SH-SY5Y (cell line): ENCODE data around the gene SLC25A10.

Experiments
- GATA2 ChIP-seq: IDR thresholded peaks from 2 replicates; pipeline ENCODE4 v1.6.1; 2011; ENCODE audit warnings: mild to moderate bottlenecking, low read depth, low read length
- GATA3 ChIP-seq: IDR thresholded peaks from 2 replicates; pipeline ENCODE4 v1.6.1; 2011; ENCODE audit warnings: low read depth, mild to moderate bottlenecking, low read length, moderate library complexity

Gene SLC25A10

GRCh38 chr17:81696218-81696941 lies 15.7 kb upstream of the SLC25A10 start:
- no peak for TF ChIP-seq GATA3
- no peak for TF ChIP-seq GATA2

DNA sequence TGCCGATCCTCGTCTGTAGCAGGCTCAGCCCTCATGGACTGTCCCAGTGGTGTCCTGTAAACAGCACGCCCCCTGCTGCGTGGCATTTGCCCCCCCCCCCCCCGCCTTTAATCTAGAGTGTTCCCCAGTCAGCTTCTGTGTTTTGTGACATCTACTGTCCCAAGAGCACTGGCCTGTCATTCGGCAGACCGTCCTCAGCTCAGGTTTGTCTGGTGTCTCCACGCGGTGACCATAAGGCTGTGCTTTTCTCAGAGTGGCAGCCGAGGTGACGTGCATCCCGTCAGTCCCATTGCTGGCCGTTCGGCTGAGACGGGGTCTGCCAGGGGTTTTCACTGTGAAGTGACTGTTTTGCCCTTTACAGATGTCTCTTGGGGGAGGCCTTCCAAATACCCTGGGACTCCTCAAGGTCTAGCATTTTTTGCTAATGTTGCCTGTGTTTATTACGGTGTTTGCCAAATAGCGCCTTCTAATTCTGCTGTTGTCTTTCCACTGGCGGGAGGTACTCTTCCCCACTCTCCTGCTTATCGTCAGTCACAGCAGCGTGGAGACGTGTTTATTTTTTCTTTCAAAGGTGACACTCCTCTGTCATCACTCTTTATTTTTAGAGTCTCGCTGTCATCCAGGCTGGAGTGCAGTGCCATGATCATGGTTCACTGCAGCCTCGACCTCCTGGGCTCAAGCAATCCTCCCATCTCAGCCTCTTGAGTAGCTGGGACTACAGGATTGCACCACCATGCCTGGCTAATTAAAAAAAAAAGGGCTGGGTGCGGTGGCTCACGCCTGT lies 14.6 kb upstream of the SLC25A10 start:
- no peak for TF ChIP-seq GATA2
- TF ChIP-seq GATA3: no peak

DNA sequence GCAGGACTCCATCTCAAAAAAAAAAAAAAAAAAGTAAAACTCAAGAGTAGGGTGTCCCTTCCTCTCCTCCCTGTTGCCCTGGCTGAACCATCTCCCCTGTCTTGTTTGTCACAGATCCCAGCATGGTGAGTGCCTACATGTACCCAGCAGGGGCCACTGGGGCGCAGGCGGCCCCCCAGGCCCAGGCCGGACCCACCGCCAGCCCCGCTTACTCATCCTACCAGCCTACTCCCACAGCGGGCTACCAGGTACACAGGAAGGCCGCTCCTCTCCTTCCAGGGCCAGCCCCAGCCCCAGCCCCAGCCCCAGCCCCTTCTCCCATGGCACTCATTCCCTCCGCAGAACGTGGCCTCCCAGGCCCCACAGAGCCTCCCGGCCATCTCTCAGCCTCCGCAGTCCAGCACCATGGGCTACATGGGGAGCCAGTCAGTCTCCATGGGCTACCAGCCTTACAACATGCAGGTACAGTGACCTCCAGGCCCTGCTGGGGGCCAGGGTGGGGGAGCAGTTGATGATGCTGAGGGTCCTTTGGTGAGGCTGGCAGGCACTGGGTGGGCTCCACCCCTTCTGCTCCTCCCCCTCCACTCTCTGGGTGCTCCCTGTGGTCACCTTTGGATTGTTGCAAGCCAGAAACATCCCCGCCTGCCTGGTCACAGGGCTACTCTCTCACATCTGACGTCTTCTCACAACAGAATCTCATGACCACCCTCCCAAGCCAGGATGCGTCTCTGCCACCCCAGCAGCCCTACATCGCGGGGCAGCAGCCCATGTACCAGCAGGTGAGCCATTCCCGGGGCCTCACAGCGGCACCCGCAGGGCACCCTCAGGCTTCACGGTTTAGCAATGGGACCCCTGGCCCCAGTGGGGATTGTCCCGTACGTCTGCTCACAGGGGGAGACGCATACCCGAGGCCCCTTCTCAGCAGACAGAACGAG lies 11.5 kb upstream of the SLC25A10 start:
- no peak for TF ChIP-seq GATA2
- TF ChIP-seq GATA3: no peak

DNA sequence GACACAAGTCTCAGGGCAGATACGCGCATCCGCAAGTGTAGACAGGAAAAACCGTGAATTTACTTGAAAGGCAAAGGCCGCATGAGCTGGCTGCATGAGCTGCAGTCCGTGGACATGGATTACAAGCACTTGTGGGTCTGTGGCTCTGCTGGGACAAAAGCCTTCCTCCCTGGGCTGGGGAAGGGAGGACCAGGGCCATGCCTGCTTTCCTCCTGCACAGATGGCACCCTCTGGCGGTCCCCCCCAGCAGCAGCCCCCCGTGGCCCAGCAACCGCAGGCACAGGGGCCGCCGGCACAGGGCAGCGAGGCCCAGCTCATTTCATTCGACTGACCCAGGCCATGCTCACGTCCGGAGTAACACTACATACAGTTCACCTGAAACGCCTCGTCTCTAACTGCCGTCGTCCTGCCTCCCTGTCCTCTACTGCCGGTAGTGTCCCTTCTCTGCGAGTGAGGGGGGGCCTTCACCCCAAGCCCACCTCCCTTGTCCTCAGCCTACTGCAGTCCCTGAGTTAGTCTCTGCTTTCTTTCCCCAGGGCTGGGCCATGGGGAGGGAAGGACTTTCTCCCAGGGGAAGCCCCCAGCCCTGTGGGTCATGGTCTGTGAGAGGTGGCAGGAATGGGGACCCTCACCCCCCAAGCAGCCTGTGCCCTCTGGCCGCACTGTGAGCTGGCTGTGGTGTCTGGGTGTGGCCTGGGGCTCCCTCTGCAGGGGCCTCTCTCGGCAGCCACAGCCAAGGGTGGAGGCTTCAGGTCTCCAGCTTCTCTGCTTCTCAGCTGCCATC lies 10.6 kb upstream of the SLC25A10 start:
- TF ChIP-seq GATA2 (no peak), GATA3 (no peak)

GRCh38 chr17:81702934-81703746 lies 8.9 kb upstream of the SLC25A10 start, which contains the start of gene MRPL12:
Gene MRPL12, plus strand, starts transcription at chr17:81703367. Its CDS starts 135 bp downstream, at chr17:81703502.
- no peak for TF ChIP-seq GATA3
- TF ChIP-seq GATA2: no peak

DNA sequence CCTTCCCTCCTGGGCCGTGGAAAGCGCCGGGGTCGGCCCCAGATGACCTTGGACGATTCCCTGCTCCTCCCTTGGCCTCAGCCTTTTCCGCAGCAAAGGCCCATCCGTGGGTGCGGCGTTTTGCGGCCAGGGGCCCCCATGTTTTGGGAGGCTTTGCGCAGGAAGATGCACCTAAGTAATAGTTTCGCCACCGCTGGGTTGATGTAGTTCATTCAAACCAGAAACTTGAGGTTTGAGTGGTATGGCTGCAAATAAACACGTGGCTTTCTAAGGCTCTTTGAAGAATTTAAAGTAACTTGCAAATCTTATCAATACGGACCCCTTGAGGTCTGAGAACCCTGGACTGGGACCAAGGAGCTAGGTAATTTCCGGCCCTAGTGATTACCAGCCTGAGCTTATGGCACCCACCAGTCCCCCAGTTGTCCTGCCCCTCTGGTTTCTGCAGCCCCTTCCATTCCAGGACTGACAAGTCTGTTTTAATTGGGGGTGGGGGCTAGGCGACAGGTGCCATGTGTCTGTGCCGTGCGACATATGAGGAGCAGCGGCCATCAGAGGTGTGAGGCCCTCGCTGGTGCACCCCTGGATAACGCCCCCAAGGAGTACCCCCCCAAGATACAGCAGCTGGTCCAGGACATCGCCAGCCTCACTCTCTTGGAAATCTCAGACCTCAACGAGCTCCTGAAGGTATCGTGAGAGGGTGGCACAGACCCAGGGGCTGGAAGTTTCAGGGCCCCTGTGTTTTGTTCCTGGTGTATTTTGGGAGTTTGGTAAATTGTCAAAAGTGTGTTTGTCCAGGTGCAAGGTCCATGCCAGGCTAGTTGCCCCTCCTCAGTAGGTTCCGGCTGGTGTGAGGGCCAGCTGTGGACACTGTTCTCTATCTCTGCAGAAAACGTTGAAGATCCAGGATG lies 8.1 kb upstream of the SLC25A10 start:
- TF ChIP-seq GATA2 (no peak), GATA3 (no peak)

- TF ChIP-seq GATA3: no peak
- TF ChIP-seq GATA2: no peak
Measured at GRCh38 chr17:81705518-81706231, 6.4 kb upstream of the SLC25A10 start.

DNA sequence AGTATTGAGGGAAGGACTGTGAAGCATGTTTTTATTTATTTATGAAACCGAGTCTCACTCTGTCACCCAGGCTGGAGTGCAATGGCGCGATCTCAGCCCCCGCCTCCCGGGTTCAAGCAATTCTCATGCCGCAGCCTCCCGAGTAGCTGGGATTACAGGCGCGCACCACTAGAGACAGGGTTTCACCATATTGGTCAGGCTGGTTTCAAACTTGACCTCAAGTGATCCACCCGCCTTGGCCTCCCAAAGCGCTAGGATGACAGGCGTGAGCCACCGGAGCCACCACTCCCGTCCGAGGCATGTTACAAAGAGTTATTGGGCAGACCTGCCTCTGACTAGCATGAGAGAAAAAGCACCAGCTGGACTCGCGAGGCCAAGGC lies 5.9 kb upstream of the SLC25A10 start:
- TF ChIP-seq GATA3 (no peak), GATA2 (no peak)

DNA sequence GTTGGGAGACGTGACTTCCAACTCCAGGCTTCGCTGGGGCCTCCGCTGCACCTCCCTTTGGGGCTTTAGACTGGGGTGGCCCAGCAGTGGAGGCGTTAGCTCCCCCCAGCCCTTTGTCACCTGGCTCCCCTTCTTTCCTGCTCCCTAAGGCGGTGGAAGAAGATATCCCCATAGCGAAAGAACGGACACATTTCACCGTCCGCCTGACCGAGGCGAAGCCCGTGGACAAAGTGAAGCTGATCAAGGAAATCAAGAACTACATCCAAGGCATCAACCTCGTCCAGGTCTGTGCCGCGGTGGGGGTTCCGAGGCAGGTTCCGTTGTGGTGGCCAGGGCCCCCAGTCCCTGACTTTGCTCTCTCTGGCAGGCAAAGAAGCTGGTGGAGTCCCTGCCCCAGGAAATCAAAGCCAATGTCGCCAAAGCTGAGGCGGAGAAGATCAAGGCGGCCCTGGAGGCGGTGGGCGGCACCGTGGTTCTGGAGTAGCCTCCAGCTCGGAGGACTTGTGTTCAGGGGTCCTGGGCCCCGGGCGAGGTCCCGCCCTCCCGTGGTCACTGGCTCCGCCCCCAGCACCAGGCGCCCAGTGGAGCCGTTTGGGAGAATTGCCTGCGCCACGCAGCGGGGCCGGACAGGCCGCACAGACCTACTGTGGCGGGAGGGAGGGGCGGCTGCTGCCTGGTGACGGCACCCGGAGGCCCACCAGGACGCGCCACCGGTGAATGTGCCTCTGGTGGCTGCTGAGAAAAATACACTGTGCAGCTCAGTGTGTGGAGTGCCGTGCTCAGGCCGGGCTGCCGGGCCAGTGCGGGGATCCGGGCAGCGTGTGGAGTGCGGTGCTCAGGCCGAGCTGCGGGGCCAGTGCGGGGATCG lies 5.1 kb upstream of the SLC25A10 start:
- TF ChIP-seq GATA3 (no peak), GATA2 (no peak)
